IMR-90 (cell line): ENCODE results near the gene NRCAM. TPM values are rescaled to one million over a fixed set of nuclear protein-coding genes. Genes with fewer than 3 reads are reported as not detected.

ENCODE experiments used
- ATAC-seq: fragments of 200-7000 bp; cut with Tn5 transposase; 2 replicates; pipeline ENCODE4 v1.9.1; 2020; ENCODE audit warnings: low read depth, mild to moderate bottlenecking, moderate library complexity
- BruUV-seq: library from RNA; stranded (reverse); fragments of 400-500 nt; replicated peaks from 2 replicates; lab custom pipeline; 2021; lab: Mats Ljungman, UMichigan
- CTCF ChIA-PET: fragments of 300-600 bp; formaldehyde crosslinking; extraction: SDS; loops from one replicate; lab custom pipeline; 2021; ENCODE audit warnings: antibody characterized with exemption; lab: Yijun Ruan, JAX
- POLR2A ChIA-PET: fragments of 300-600 bp; sonication (Branson Sonifier 250); formaldehyde crosslinking; loops from one replicate; lab custom pipeline; 2022; ENCODE audit warnings: antibody characterized with exemption; ENCODE audit not compliant: unreplicated experiment; lab: Charles Lee
- DNase-seq: peaks from one replicate; pipeline ENCODE4 v3.0.0; 2013
- H2AFZ ChIP-seq: replicated peaks from 2 replicates; pipeline ENCODE3; 2013; ENCODE audit warnings: low read length, mild to moderate bottlenecking; ENCODE audit not compliant: poor library complexity
- H2AK5ac ChIP-seq: 2 replicates; pipeline ENCODE4 v1.6.1; 2013; ENCODE audit warnings: low read depth, low read length, inconsistent platforms
- H2AK9ac ChIP-seq: replicated peaks from 2 replicates; pipeline ENCODE3; 2013; ENCODE audit warnings: mild to moderate bottlenecking, low read depth, low read length, moderate library complexity; ENCODE audit not compliant: poor library complexity
- H2BK120ac ChIP-seq: 2 replicates; pipeline ENCODE4 v1.6.1; 2013; ENCODE audit warnings: low read depth, low read length, inconsistent platforms
- H2BK15ac ChIP-seq: 3 replicates; pipeline ENCODE4 v1.6.1; 2013; ENCODE audit warnings: low read depth, low read length, inconsistent platforms
- H2BK20ac ChIP-seq: 2 replicates; pipeline ENCODE4 v1.6.1; 2013; ENCODE audit warnings: low read depth, mild to moderate bottlenecking, inconsistent platforms, low read length, moderate library complexity
- H2BK5ac ChIP-seq: 2 replicates; pipeline ENCODE4 v1.6.1; 2013; ENCODE audit warnings: mild to moderate bottlenecking, low read depth, low read length, inconsistent platforms; ENCODE audit not compliant: poor library complexity, severe bottlenecking
- H3K14ac ChIP-seq: replicated peaks from 2 replicates; pipeline ENCODE4 v1.6.1; 2013; ENCODE audit warnings: low read depth, low read length, inconsistent platforms
- H3K18ac ChIP-seq: 2 replicates; pipeline ENCODE4 v1.6.1; 2013; ENCODE audit warnings: low read depth, low read length, control low read depth
- H3K23ac ChIP-seq: 2 replicates; pipeline ENCODE4 v1.6.1; 2013; ENCODE audit warnings: low read depth, low read length, inconsistent platforms
- H3K27ac ChIP-seq: 2 replicates; pipeline ENCODE4 v1.5.1; 2013; ENCODE audit warnings: mild to moderate bottlenecking, control low read depth, low read length; ENCODE audit not compliant: insufficient read depth
- H3K27me3 ChIP-seq: 2 replicates; pipeline ENCODE4 v1.6.1; 2013; ENCODE audit warnings: low read length; ENCODE audit not compliant: control insufficient read depth, insufficient read depth
- H3K36me3 ChIP-seq: 2 replicates; pipeline ENCODE4 v1.6.1; 2013; ENCODE audit warnings: low read length, mixed read lengths; ENCODE audit not compliant: control insufficient read depth, insufficient read depth
- H3K4ac ChIP-seq: 2 replicates; pipeline ENCODE4 v1.6.1; 2013; ENCODE audit warnings: low read depth, low read length, inconsistent platforms
- H3K4me1 ChIP-seq: 2 replicates; pipeline ENCODE4 v1.6.1; 2013; ENCODE audit warnings: low read length, mixed read lengths; ENCODE audit not compliant: control insufficient read depth, insufficient read depth
- H3K4me2 ChIP-seq: 2 replicates; pipeline ENCODE4 v1.6.1; 2013; ENCODE audit warnings: low read depth, mild to moderate bottlenecking, control low read depth, low read length, moderate library complexity
- H3K4me3 ChIP-seq: 2 replicates; pipeline ENCODE4 v1.5.1; 2013; ENCODE audit warnings: low read depth, mild to moderate bottlenecking, control low read depth, low read length, moderate library complexity; ENCODE audit not compliant: insufficient read depth
- H3K56ac ChIP-seq: 2 replicates; pipeline ENCODE4 v1.6.1; 2013; ENCODE audit warnings: low read length, inconsistent platforms; ENCODE audit not compliant: insufficient read depth; ENCODE audit errors: extremely low read depth
- H3K79me1 ChIP-seq, 2 experiments: 2 replicates each; pipeline ENCODE4 v1.6.1; 2013; ENCODE audit warnings: low read length in 2 of 2, inconsistent platforms in 1 of 2, low read depth in 1 of 2
- H3K9ac ChIP-seq: 2 replicates; pipeline ENCODE4 v1.6.1; 2013; ENCODE audit warnings: low read depth, low read length, control low read depth
- H3K9me1 ChIP-seq: 2 replicates; pipeline ENCODE4 v1.6.1; 2013; ENCODE audit warnings: low read length, inconsistent platforms; ENCODE audit not compliant: insufficient read depth
- H3K9me3 ChIP-seq: 2 replicates; pipeline ENCODE4 v1.6.1; 2013; ENCODE audit warnings: low read length; ENCODE audit not compliant: control insufficient read depth, insufficient read depth
- H4K20me1 ChIP-seq: 2 replicates; pipeline ENCODE4 v1.6.1; 2013; ENCODE audit warnings: low read length, inconsistent platforms; ENCODE audit not compliant: insufficient read depth
- H4K5ac ChIP-seq: 2 replicates; pipeline ENCODE4 v1.6.1; 2013; ENCODE audit warnings: mild to moderate bottlenecking, low read depth, low read length, control low read depth
- H4K8ac ChIP-seq, 2 experiments: 2 replicates each; pipeline ENCODE4 v1.6.1; 2013; ENCODE audit warnings: low read depth in 2 of 2, low read length in 2 of 2, control low read depth in 1 of 2, inconsistent platforms in 1 of 2
- H4K91ac ChIP-seq: 2 replicates; pipeline ENCODE4 v1.6.1; 2013; ENCODE audit warnings: low read depth, low read length, inconsistent platforms; ENCODE audit not compliant: insufficient read depth
- CEBPB ChIP-seq: IDR thresholded peaks from 2 replicates; pipeline ENCODE4 v1.6.1; 2012; ENCODE audit warnings: low read depth, low read length, improper control_type of control experiment
- CTCF ChIP-seq: conservative IDR thresholded peaks from 2 replicates; pipeline ENCODE4 v1.5.1; 2012; ENCODE audit warnings: mild to moderate bottlenecking, low read depth, low read length, improper control_type of control experiment
- RCOR1 ChIP-seq: IDR thresholded peaks from 2 replicates; pipeline ENCODE4 v1.6.1; 2012; ENCODE audit warnings: mild to moderate bottlenecking, low read length, improper control_type of control experiment; ENCODE audit not compliant: insufficient replicate concordance
- SMC3 ChIP-seq: fragments of 150-350 bp; IDR thresholded peaks from 2 replicates; pipeline ENCODE4 v1.6.1; 2016; ENCODE audit warnings: low read depth, mild to moderate bottlenecking, antibody characterized with exemption, low read length, moderate library complexity
- USF2 ChIP-seq: fragments of 150-350 bp; IDR thresholded peaks from 2 replicates; pipeline ENCODE4 v1.6.1; 2017; ENCODE audit warnings: mild to moderate bottlenecking, antibody characterized with exemption, low read length, low read depth
- WGBS, 2 experiments: methylation state at CpG; one replicate each; pipeline versions ENCODE4 v1.1.5 to v1.1.7; 2013; ENCODE audit warnings: missing lambda C conversion rate in 2 of 2; ENCODE audit not compliant: insufficient read length in 1 of 2; ENCODE audit errors: extremely low coverage in 2 of 2; 5-methylcytosine and 5-hydroxymethylcytosine counted together
- dilution Hi-C: fragments of 300-500 bp; cut with HindIII; formaldehyde crosslinking; loops from one replicate; pipeline ENCODE4 v1.14.3; 2018; ENCODE audit warnings: low sequenced_read_pairs; ENCODE audit not compliant: unreplicated experiment
- in situ Hi-C: fragments of 300-500 bp; cut with MboI; formaldehyde crosslinking; loops from 3 replicates; pipeline ENCODE4 v1.14.3; 2019; ENCODE audit warnings: low sequenced_read_pairs, inconsistent platforms, mixed read lengths
- intact Hi-C: fragments of 100-400 bp; cut with micrococcal nuclease; formaldehyde crosslinking; loops from 2 replicates; pipeline ENCODE4 v1.10.0; 2022
- polyA plus RNA-seq, 3 experiments: library from polyadenylated mRNA; depleted of rRNA; stranded (reverse); fragments of >200 nt; gene quantifications; 2 replicates each; pipeline ENCODE4 v1.2.3, GENCODE V29; 2012; ENCODE audit warnings: low replicate concordance in 1 of 3
- total RNA-seq: library from RNA; depleted of rRNA; stranded (reverse); fragments of >200 nt; gene quantifications from 2 replicates; pipeline ENCODE4 v1.2.3, GENCODE V29; 2012

Gene NRCAM
- total and polyA plus RNA-seq, 2 of the 4 experiments (the other 2 are of a cell fraction): 0.46 to 1.1 TPM

DNA sequence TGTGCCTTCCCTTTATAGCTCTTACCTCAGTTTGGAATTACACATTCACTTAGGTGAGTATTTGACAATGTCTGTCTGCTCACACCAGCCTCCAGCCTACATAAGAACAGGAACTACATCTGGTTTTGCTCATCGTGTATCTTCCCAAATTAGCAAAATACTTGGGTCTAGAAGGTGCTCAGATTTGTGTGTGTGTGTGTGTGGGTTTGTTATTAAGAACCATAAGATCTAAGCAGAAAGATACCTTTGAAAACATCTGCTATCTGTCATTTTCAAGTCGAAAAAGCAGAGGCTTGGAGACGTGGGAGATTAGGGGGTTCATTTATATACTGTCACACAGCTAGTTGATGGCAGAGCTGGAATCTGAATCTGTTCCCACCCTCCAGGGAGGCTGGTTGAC is 311.3 kb downstream of the NRCAM start:
- ATAC-seq (no peak), DNase-seq (no peak)
- H3K4me3 ChIP-seq: no peak overlapping the region
- no peak overlapping the region for H3K9ac ChIP-seq
- no peaks in the 10 kb centered on the region; the same call in 1 of the 2 replicates for H3K36me3 ChIP-seq
- H2BK5ac ChIP-seq: no peak overlapping the region
- H3K18ac ChIP-seq: no peak overlapping the region; the same call in 1 of the 2 replicates
- dilution Hi-C loops: loop anchor here (25.0 kb wide), 1 partner anchor 133 kb away; the partner anchor contains the start of gene LAMB1
- H4K5ac ChIP-seq: no peak overlapping the region
- no peak overlapping the region for H3K4me2 ChIP-seq
- H4K20me1 ChIP-seq: no peaks in the 10 kb centered on the region
- peak overlapping the region; percentile 65; the same call in 1 of the 2 replicates for H4K91ac ChIP-seq
- in situ Hi-C loops: loop anchor here (25.0 kb wide), 1 partner anchor 408 kb away; the partner anchor contains the start of gene CBLL1
- CTCF ChIA-PET: interaction anchor here (0.5 to 1.5 kb wide), 4 partner anchors 36 to 163 kb away, joined by 4 to 7 read pairs (median 5); no protein-coding TSS in a partner anchor
- no peaks in the 10 kb centered on the region for H3K9me3 ChIP-seq
- POLR2A ChIA-PET: no interaction called here
- no peak overlapping the region for H3K14ac ChIP-seq
- H3K4ac ChIP-seq: peak overlapping the region; percentile 39
- WGBS, 2 experiments: no CpG with 5 or more reads among the region's 3 CpGs
- peak overlapping the region; percentile 75 for H2AK5ac ChIP-seq
- H3K56ac ChIP-seq: no peak overlapping the region
- H2BK20ac ChIP-seq: peak overlapping the region; percentile 26
- H3K23ac ChIP-seq: peak overlapping the region; percentile 25; the same call in 1 of the 2 replicates
- peak overlapping the region; percentile 60; the same call in 1 of the 3 replicates for H2BK15ac ChIP-seq
- H3K4me1 ChIP-seq: peaks cover 2% of the 10 kb centered on the region; the same call in 1 of the 2 replicates
- H2BK120ac ChIP-seq: peak overlapping the region; percentile 55
- H3K27ac ChIP-seq: no peak overlapping the region
- 0 out of 4 replicates have a peak overlapping the region, but pooled peaks of 1 of the 2 experiments have one; percentile 40 for H4K8ac ChIP-seq
- BruUV-seq: no TSS peak
- TF ChIP-seq USF2 (no peak), SMC3 (no peak), CEBPB (no peak), RCOR1 (no peak), CTCF (no peak)
- no peaks in the 10 kb centered on the region for H3K9me1 ChIP-seq
- H3K79me1 ChIP-seq: no peaks in the 10 kb centered on the region
- intact Hi-C loops: loop anchor here (5.0 kb wide), 3 partner anchors 163 to 683 kb away; partner anchors contain the start of gene CBLL1
- no peaks in the 10 kb centered on the region for H3K27me3 ChIP-seq
- no peak overlapping the region for H2AFZ ChIP-seq
- H2AK9ac ChIP-seq: no peak overlapping the region
